ENCODE measurements around the gene GPR17.
A peak's percentile ranks its signal among the peaks of the same experiment; 100 is the strongest.

GPR17 gene

DNA sequence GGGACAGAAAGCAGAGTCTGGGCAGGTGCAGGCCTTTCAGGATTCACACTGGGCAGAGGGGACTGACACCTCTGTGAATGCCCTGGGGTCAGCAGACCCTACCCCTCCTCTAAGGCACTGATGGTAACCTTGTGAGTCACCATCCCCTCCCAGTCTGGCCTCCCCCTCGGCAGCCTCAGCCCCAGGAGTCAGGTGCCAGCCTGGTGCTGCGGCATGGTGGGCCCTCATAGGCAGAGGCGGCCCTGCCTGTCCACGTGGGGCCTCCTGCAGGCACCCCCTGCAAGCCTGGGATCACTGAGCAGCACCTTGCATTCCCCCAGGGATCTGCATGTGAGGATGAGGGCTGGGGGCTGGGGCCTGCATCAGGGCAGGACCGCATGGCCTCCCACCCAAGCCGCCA is 4.8 kb upstream of the GPR17 start:
- DNase-seq (ENCODE audit: low read depth in 1 of 2, low spot score in 1 of 2): no peak

DNA sequence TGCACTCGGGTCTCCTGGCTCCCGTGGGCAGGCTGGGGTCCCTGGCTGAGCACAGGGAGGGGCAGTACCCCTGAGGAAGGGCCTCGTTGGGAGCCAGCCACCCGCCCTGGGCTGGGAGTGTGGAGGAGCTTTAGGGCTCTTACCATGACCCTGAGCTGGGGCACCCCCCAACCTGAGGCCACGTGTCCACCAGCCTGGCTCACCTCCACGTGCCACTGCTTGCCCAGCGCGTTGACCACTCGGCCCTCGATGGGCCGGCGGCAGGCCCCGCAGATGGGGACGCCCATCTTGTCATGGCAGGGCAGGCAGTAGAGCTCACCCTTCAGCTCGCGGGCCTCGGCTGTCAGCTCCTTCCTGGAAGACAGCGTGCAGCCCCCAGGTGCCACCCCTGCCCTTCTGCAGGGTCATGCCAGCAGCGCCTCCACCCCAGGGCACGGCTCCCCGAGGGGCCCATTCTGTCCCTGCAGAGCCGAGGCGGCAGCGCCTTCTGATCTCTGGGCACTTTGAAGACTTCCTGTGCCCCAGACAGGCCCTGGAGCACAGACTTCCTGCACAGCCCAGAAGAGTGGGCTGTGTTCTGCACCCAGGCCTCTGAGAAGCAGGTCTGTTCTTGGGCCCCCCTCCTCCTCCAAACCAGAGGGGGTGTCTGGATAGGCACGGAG is 4.0 kb upstream of the GPR17 start:
- peak in 1 of 2 donors; percentile 30 for DNase-seq (ENCODE audit: low read depth in 1 of 2, low spot score in 1 of 2)

DNA sequence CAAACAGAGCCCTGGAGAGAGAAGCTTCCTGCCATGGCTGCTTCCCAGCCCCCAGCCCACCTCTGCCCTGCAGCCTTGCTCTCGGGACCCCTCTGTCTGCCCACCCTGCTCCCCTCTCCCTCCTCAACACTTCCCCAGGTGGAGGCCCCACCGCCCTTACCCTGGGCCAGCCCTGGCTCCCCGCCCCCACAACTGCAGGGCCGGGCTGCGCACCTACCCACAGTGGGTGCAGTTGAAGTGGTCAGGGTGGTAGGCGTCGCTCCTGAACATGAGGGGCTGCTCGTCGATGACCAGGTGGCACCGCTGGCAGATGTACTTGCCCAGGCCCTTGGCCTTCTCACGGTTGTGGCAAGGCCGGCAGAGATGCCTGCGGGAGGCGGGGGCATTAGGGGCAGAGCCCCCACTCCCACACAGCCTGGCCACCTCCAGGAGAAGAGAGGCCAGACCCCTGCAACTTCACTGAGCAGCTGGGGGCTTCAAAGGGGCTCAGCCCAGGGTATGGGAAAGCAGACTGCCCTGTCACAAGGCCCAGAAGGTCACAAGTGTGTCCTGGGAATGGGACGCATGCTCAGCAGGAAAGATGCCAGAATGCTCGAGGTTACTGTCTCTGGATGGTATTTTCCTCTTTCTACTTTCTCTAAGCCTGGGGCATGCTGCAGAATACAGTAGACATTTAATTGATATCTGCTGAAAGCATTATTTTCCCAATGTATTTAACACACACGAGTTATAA is 3.1 kb upstream of the GPR17 start:
- no peak for DNase-seq (ENCODE audit: low read depth in 1 of 2, low spot score in 1 of 2)

DNA sequence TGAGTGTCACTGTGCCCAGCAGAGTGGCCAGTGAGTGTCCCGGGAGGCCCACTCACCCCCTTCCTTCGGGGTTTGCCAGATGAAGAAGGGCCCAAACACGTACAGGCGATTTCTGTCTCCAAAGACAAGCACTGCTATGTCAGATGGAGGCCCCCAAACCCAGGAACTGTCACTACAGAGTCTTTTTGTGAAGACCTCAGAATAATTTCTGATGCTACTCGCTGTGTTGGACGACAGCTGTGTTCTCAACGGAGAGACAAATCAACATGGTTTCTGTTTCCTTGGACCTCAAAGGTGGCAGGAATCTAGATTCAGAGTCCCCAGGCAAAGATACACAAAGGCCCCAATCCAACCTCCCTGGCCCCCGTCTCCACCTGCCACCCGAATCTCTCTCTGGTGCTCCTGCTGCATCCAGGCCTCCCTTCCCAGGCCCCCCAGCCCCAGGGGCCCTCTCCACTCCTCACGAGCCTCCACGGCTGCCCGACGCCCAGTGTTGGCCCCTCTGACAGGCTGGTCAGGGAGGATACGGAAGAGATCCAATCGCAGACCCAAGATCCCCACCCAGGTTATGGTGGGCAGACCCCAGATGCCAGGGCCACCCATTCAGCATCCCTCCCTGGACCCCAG is 2.4 kb upstream of the GPR17 start:
- no peak for DNase-seq (ENCODE audit: low read depth in 1 of 2, low spot score in 1 of 2)

DNA sequence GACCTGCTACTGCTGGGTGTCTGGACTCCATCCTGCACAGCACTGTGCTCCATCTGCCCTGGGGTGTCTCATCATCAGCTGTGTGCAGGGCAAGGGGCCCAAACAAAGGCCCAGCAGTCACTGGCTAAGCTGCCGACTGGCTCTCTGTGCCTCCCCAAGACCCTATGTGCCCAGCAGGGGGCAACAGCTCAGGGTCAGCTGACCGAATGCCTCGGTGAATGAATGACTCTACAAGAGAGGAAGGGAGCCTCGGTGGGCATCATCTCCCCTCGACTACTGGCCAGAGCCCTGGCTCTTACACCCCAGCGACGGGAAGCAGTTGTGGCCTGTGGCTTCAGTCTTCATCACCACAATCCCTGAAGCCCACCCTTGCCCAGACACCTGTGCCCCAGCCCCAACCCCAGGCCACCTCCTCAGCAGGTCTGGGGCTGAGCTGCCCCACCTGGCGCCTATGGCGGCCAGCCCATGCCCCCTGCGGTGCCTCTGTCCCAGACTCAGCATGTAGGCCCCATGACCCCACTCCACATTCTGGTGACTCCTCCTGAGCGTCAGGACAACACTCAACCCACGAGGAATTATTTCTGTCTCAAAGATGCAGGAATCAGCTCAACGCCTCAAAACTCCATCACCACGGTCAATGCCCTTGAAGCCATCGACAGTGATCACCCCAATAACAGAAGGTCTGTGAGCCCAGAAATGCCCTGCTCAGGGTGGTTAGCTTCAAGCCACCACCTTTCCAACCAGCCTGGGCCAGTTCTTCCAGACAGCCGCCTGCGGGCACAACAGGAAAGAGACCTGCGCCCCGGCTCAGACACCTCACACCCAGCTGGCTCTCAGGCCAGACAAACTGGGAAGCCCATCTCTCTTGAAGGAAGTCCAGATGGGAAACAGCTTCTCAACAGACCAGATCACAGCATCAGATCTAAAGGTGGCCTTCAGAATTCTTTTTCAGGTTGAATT is 1.6 kb upstream of the GPR17 start:
- DNase-seq (ENCODE audit: low read depth in 1 of 2, low spot score in 1 of 2): no peak

DNA sequence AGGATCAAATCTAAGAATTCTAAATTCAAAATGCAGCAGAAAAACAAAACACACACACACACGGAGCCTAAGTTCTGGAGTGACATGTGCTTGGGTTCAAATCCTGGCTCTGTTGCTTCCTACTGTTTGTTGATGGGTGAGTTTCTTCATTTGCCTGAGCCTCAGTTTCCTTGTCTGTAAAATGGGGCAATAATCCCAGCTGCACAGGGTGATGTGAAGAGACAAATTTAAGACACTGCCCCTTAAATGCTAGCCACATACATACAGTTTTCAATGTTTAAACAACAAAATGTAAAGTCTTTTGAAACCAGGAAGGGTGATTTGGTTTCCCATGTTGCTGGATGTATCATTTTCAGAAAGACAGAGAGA is 943 bp upstream of the GPR17 start:
- DNase-seq (ENCODE audit: low read depth in 1 of 2, low spot score in 1 of 2): no peak

DNA sequence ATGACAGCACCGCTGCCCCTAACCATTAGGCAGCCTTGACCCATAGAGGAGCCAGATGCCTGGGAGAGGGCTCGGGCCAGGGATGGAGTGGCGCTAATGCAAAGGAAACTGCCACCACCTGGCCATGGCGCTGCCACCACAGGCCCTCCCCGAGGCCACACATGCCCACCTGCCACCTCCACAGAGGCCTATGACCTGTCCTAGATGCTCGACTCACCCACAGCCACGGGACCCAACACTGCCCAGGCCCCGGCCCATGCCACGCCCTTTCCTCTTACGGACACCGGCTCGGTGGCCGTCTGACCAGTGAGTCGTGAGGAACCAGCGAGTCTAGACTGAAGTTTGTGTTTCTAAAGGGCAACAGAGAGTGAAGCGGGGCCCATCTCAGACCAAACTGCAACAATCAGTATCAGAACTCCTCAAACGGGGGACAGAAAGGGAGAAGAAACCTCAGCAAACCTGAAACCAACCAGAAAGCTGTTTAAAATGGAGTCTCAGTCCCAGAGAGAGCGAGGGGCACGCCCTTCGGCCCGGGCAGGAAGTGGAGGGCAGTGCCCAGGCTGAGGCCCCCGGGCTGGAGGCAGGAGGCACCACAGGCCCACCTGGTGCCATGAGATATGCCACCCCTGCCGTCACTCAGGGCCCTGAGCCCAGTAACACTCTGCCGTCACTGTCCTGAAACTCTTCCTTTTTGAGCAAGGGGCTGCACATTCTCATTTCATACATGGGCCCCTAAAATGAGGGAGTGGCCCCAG is 711 bp downstream of the GPR17 start:
- DNase-seq (ENCODE audit: low read depth in 1 of 2, low spot score in 1 of 2): no peak

DNA sequence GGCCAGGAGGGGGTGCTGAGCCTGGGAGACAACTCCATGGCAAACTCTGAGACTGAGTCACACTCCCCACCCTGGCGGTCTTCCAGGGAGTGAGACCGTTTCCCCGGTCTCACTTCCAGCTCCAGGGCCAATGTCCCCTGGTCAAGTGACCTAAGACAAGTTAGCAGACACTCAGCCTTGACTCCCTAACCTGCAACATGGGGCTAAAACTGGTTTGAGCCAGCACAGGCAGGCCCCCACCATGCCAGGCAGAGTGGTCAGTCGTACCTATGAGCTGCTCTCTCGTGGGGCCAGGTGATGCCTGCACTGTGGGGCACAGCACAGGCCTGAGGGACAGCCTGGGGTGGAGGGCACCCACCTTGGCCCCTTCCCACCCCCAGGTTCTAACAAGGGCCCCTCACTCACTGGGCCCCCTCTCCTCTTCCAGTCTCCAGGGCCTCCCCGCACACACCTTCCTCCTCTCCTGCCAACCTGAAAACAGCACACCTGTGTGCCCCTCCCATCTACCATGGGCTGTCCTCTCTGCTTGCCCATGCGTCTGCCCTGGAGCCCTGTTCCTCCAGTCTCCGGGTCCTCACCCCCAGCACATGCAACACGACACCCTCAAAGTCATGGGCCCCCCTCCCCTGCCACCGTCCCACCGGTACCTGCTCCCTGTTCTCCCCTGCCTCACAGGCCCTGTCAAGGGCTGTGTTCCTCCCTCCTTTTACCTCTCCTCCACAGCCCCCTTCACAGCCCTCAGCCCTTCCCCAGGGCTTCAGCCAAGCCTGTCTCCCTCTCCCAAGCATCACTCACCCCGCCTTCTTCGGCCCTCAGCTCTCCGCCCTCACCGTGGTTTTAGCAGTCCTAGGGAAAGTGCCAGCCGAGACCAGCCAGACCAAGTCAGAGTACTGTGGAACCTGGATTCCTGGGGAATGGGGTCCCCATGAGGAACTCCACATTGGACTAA is 1.6 kb downstream of the GPR17 start:
- DNase-seq (ENCODE audit: low read depth in 1 of 2, low spot score in 1 of 2): no peak

DNA sequence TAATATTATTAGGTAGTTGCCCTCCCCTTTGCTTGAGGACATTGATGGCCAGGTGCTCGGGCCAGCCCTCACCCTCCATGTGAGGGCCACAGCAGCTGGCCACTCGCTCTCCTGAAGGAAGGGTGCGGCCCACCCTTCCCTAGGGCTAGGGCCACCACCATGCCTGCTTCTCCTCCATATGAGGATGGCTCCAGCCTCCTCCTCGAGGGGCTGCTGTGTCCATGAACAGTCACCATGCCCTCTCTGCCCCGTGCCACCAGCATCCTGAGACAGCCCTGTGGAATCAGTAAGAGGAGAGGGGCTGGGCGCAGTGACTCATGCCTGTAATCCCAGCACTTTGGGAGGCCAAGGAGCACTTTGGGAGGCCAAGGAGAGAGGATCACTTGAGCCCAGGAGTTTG is 2.4 kb downstream of the GPR17 start:
- DNase-seq (ENCODE audit: low read depth in 1 of 2, low spot score in 1 of 2): no peak

DNA sequence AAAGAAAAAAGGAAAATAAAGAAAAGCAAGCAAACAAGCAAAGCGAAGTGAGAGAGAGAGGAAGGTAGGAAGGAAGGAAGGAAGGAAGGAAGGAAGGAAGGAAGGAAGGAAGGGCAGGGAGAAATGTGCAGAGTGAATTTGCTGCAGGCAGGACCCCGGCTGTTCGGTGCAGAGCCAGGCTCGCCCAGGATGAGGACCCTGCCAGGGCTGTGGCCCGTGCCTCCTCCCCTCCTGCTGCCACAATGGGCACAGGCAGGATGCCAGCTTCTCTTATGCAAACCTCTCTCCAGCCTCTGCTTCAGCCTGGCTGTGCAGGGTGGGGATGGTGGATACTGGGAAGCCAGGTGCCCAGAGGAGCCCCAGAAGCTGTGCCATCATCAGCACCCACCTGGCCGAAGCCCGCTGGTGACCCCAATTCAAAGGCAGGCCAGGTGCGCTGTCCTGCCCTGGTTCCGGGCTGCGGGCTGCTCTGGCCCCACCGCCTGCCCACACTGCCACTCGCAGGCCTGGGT is 3.2 kb downstream of the GPR17 start:
- no peak for DNase-seq (ENCODE audit: low read depth in 1 of 2, low spot score in 1 of 2)

DNA sequence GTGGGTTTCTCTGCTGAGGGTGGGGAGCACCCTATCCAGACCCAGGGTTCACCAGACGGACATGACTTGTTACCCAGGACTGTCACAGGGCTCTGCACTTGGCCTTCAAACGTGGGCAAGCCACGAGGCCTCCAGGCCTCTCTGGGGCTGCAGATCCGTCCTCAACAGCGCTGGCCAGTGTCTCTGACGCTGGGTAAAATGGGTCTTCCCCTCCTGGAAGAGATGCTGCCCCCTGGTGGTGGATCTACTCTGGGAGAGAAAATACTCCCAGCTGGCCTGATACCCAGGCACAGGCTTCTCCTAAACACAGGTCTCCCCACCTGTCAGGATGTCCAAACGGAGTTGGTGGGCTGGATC is 3.7 kb downstream of the GPR17 start:
- peak; percentile 48 to 73 for DNase-seq (ENCODE audit: low read depth in 1 of 2, low spot score in 1 of 2)

DNA sequence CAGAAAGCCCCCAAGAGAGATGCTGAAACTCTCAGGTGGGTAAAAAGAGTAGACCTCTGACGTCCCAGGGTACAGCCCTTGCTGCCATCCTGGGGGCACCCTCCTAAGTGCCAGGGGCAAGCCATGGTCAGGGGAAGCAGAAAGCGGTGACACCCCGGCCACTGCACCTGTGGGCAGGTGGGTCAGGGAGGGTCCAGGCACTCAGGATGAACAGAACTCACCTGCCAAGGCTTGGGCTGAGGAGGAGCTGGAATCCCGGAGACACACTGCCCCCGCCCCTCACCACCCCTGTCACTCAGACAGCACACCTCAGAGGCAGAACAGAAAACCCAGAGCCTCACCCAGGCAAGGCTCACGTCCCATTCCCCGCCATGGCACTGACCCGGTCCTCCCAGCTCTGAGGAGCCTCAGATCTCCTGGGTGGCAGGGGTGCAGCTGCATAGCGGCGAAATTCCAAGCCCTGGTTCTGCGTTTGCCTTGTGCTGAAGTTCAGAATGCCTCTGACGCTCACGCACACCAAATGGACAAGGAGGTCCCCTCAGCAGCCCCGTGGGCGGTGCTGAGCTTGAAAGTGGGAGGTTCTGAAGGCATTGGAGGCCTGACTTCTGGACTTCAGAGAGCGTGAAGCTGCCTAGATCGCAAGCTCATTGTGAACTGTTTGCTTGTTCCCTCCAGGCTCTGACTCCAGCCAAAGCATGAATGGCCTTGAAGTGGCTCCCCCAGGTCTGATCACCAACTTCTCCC is 4.3 kb downstream of the GPR17 start:
- DNase-seq (ENCODE audit: low read depth in 1 of 2, low spot score in 1 of 2): no peak

DNA sequence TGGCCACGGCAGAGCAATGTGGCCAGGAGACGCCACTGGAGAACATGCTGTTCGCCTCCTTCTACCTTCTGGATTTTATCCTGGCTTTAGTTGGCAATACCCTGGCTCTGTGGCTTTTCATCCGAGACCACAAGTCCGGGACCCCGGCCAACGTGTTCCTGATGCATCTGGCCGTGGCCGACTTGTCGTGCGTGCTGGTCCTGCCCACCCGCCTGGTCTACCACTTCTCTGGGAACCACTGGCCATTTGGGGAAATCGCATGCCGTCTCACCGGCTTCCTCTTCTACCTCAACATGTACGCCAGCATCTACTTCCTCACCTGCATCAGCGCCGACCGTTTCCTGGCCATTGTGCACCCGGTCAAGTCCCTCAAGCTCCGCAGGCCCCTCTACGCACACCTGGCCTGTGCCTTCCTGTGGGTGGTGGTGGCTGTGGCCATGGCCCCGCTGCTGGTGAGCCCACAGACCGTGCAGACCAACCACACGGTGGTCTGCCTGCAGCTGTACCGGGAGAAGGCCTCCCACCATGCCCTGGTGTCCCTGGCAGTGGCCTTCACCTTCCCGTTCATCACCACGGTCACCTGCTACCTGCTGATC is 4.9 kb downstream of the GPR17 start:
- no peak for DNase-seq (ENCODE audit: low read depth in 1 of 2, low spot score in 1 of 2)

DNA sequence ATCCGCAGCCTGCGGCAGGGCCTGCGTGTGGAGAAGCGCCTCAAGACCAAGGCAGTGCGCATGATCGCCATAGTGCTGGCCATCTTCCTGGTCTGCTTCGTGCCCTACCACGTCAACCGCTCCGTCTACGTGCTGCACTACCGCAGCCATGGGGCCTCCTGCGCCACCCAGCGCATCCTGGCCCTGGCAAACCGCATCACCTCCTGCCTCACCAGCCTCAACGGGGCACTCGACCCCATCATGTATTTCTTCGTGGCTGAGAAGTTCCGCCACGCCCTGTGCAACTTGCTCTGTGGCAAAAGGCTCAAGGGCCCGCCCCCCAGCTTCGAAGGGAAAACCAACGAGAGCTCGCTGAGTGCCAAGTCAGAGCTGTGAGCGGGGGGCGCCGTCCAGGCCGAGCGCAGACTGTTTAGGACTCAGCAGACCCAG is 5.4 kb downstream of the GPR17 start:
- no peak for DNase-seq (ENCODE audit: low read depth in 1 of 2, low spot score in 1 of 2)

DNA sequence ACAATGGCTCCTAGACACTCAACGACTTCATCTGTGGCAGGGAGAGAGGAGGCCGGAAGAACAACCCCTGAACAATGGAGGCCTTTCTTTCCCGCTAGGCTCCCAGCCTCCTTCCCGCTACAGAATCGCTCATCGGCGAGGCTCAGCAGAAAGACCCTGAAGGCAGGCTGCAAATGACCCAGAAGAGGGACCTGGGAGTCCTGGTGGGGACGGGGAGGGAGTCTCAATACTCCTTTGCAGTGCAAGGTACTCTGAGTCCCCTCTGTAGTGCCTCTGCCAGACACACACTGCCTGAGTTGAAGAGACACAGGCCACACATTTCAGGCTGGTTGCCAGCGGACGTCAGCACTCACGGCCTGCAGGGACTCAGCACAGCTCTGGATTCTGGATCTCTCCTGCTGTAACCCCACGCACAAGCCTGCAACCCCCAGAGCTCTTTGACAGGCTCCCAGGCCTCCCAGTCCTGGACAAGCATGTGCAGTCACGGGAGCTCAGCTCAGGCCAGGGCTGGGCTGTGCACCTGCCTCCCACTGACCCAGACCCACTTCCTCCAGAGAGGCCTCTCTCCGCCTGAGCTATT is 6.1 kb downstream of the GPR17 start:
- no peak for DNase-seq (ENCODE audit: low read depth in 1 of 2, low spot score in 1 of 2)

DNA sequence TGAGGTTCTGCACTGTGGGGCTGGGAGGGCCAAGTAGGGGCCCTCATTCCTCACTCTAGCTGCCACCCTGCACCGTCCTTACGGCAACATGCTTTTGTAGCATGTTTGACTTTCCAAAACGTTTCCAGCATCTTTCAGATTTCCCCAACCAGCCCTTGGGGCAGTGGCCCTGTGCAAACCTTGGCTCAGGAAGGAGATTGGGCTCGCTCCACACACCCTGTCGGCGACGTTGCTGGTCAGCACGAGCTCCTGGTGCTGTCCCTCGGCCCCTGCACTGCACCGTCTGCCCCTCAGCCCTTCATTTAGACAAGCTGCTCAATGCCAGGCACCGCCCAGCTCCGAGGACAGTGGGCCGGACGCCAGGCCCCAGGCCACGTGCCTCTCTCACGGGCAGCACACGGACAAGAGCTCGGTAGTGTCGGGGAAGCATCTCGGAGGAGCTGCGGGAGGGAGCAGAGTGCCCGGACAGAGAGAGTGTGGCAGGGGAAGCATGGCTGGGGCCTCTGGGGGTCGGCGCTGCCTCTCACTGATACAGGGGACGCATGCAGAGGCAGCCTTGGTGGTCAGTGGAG is 6.9 kb downstream of the GPR17 start:
- DNase-seq (ENCODE audit: low read depth in 1 of 2, low spot score in 1 of 2): no peak

DNA sequence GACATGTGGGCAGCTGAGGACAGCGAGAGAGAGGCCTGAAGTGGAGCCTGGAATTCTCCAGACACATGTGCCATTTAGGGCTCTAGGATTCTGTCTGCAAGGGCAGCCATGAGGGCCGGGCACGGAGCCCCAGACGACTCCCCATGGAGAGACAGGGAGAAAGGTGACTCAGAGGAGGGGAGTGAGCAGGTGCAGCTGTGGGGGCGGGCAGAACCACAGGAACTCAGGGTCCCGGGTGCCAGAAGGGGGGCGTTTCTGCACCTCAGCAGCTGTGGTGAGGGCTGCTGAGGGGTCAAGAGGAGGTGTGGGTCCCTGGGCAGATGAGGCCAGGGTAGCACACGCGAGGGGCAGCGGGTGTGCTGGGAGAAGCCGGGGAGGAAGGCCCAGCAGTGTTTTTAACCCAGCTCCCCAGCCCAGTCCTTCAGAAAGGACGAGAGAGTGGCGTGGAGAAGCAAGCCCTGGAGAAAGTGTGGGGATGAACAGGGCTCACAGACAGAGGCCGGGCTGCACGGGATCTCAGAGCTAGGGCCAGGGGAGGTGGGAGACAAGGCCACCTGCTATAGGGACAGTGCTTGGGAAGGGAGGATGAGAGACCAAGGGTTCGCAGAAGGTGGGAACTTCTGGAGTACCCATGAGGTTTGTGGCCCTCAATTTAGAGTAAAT is 7.6 kb downstream of the GPR17 start:
- DNase-seq (ENCODE audit: low read depth in 1 of 2, low spot score in 1 of 2): no peak

Data from stimulated activated CD4-positive, alpha-beta T cell treated with anti-CD3 and anti-CD28 coated beads, Interleukin-15, amount 100 ng/mL, for 1 hour (primary cell).